GM15510 (cell line): ENCODE results near the gene TIMM50.

Experiments
- POLR2A ChIP-seq: IDR thresholded peaks from 3 replicates; pipeline ENCODE4 v1.6.1; 2011; ENCODE audit warnings: borderline replicate concordance; ENCODE audit not compliant: insufficient read length; ENCODE audit errors: extremely low read depth

The TIMM50 gene

GRCh38 chr19:39480337-39481228 lies at the start of gene TIMM50:
TSS of gene TIMM50 (plus strand) at chr19:39480838. CDS start at chr19:39480854, 16 bp downstream.
- peak; percentile 83 for TF ChIP-seq POLR2A

GRCh38 chr19:39432677-39433025 lies 48.0 kb upstream of the TIMM50 start:
- TF ChIP-seq POLR2A = no peak

- TF ChIP-seq POLR2A = no peak
Measured at GRCh38 chr19:39433480-39434079, 47.1 kb upstream of the TIMM50 start.

- no peak for TF ChIP-seq POLR2A
Measured at GRCh38 chr19:39434123-39435076, 46.2 kb upstream of the TIMM50 start.

- peak; percentile 96 for TF ChIP-seq POLR2A
Measured at GRCh38 chr19:39435499-39436349, 44.9 kb upstream of the TIMM50 start, which contains the start of gene RPS16. TSS of gene RPS16 (minus strand) at chr19:39435949. CDS start at chr19:39435895, 54 bp downstream.

- TF ChIP-seq POLR2A = no peak
Measured at GRCh38 chr19:39436350-39436716, 44.3 kb upstream of the TIMM50 start.

- TF ChIP-seq POLR2A = no peak
Measured at GRCh38 chr19:39438270-39438934, 42.2 kb upstream of the TIMM50 start.

GRCh38 chr19:39444598-39445195 lies 35.9 kb upstream of the TIMM50 start:
- no peak for TF ChIP-seq POLR2A

- TF ChIP-seq POLR2A = peak; percentile 90
Measured at GRCh38 chr19:39445196-39446111, 35.2 kb upstream of the TIMM50 start, which contains the start of gene SUPT5H. TSS of gene SUPT5H (plus strand) at chr19:39445582. CDS start at chr19:39445891, 309 bp downstream.

- TF ChIP-seq POLR2A = no peak
Measured at GRCh38 chr19:39446365-39447084, 34.1 kb upstream of the TIMM50 start.

GRCh38 chr19:39448271-39448670 lies 32.4 kb upstream of the TIMM50 start:
- TF ChIP-seq POLR2A = no peak
